ENCODE measurements around the gene TBCK. TPM values are rescaled to one million over a fixed set of nuclear protein-coding genes. Genes with fewer than 3 reads are reported as not detected.

TBCK gene
- total RNA-seq, 2 donors from 2014 or later = 31.3 to 46.1 TPM

DNA sequence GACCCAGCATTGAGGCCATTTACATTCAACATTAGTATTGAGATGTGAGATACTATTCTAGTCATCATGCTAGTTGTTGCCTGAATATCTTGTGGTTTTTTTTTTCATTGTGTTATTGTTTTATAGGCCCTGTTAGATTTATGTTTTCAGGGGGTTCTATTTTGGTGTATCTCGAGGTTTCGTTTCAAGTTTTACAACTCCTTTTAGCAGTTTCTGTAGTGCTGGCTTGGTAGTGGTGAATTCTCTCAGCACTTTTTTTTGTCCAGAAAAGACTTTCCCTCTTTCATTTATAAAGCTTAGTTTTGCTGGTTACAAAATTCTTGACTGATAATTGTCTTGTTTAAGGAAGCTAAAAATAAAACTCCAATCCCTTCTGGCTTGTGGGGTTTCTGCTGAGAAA, 305.2 kb downstream of the TBCK start:
- Mint-ChIP-seq H3K9me3 (peaks cover 27% of the 10 kb centered on the region), H3K4me1 (ENCODE audit: low read depth in 2 of 2) (no peaks in the 10 kb centered on the region), H3K36me3 (peaks cover 21% of the 10 kb centered on the region), H3K4me3 (no peak overlapping the region), H3K27ac (no peak overlapping the region), H3K27me3 (no peaks in the 10 kb centered on the region)
- no peak for ATAC-seq
- DNase-seq (ENCODE audit: low spot score) = no peak

DNA sequence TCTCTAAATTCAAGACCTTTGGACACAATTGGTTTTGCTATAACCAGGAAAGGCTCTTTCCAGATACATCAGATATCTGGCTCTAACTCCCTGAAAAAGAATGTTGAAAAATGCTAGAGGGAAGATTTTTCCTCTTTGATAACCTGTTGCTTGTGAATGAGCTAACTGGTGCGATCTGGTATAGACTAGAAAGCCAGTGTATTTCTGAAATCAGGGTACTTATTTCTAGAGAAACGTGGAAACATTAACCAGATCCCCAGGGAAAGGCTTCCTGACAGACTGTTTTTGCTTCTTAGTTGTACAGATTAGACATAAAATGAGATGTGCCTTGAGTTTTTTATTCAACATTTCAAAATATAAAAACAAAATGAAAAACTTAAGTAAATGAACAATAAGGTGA, 313.0 kb downstream of the TBCK start:
- Mint-ChIP-seq H3K27ac (no peak overlapping the region), H3K9me3 (peaks cover 8% of the 10 kb centered on the region), H3K36me3 (no peaks in the 10 kb centered on the region), H3K4me3 (no peak overlapping the region), H3K4me1 (ENCODE audit: low read depth in 2 of 2) (no peaks in the 10 kb centered on the region), H3K27me3 (no peaks in the 10 kb centered on the region)
- ATAC-seq = no peak
- DNase-seq (ENCODE audit: low spot score) = no peak

DNA sequence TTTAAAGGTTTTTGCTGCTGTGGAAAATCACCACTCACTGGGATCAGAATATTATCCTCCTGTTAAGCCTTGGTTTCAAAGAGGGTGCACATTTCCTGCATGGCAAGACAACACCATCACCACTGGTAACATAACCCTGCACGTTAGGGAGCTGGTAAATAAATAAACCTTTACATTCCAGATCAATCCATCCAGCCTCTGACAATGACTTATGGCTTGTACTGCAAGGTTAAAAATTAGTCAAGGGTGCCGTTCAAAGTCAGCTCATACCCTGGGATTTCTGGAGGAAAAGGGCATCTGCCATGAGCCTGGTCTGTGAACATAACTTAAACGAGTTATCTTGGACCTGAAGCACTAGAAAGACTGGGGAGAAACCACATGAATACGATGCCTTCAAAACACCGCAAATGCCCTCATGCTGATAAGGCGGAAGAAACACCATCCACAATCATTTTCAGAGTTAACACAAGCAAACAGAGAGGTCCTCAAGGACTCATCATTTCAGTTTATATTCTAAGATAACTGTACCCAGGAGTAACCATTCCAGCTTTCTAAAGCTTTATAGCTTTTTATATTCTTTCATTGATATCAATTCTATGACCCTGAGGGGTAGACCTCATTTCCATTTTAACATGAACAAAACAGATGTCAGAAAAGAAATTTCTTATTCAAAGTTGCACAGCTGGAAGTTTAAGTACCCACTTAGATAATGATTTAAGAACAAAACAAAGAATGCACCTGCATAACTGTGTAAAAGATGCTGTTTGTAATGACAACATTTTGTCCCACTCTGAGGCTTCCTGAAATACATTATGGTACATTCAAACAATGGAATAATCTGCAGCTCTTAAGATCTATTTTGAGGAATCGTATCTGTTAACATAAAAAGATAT, 317.6 kb downstream of the TBCK start:
- no peaks in the 10 kb centered on the region for H3K4me1 Mint-ChIP-seq (ENCODE audit: low read depth in 2 of 2)
- no peaks in the 10 kb centered on the region for H3K36me3 Mint-ChIP-seq
- no peaks in the 10 kb centered on the region for H3K27me3 Mint-ChIP-seq
- no peak overlapping the region for H3K27ac Mint-ChIP-seq
- ATAC-seq (no peak), DNase-seq (ENCODE audit: low spot score) (no peak)
- no peak overlapping the region for H3K4me3 Mint-ChIP-seq
- peaks cover 11% of the 10 kb centered on the region for H3K9me3 Mint-ChIP-seq

DNA sequence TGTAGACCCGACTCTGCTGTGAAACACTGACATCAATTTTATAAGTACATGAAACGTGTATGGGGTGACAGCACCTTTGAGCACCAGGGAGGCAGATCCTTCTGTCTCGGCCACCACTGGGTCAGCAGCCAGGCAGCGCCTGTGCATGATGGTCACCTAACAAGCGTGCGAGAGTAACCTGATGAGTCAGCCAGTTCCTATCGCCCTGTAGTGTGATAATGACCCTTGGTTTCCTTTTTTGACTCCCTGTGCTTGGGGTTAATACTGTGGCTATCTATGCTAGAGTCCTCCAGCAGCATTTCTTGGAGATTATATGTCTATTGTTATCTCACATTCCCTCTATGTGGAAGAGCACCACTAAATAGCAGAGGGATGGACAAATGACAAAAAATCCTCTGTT, 319.2 kb downstream of the TBCK start:
- Mint-ChIP-seq H3K4me1 (ENCODE audit: low read depth in 2 of 2) (no peaks in the 10 kb centered on the region), H3K9me3 (peaks cover 11% of the 10 kb centered on the region), H3K36me3 (no peaks in the 10 kb centered on the region), H3K27me3 (no peaks in the 10 kb centered on the region), H3K4me3 (no peak overlapping the region), H3K27ac (no peak overlapping the region)
- ATAC-seq (no peak), DNase-seq (ENCODE audit: low spot score) (no peak)

DNA sequence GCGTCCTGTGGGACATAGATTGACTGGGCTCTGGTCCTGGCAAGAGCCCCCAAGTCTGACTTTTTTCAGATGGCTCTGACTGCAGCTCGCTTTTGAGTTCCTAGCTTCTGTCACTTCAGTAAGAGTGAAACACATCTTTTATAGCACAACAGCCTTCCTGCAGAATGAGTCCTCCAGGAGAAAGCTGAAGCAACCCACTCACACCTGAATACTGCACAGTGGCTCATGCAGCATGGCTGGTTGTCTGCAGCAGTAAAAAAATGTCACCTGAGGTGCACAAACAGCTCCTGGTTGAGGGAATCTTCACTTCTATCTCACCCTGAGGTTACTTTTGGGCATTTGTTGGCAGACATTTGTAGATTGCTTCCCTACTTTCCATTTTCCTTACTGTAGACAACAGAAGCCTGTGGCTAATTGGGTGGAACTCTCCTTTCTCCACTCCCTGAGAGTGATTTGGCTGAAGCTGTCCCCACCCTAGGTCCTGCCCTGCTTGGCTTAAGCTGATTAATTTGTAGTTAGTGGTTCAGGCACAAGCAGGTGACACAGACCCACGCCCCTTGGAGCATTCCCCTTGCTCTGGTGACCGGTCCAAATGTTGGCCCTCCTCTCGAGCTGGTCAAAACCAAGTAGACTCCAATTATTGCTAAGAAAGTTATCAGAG, 321.0 kb downstream of the TBCK start:
- Mint-ChIP-seq H3K4me3 (no peak overlapping the region), H3K4me1 (ENCODE audit: low read depth in 2 of 2) (no peaks in the 10 kb centered on the region), H3K9me3 (peaks cover 8% of the 10 kb centered on the region), H3K36me3 (no peaks in the 10 kb centered on the region), H3K27ac (no peak overlapping the region), H3K27me3 (no peaks in the 10 kb centered on the region)
- ATAC-seq (no peak), DNase-seq (ENCODE audit: low spot score) (no peak)

DNA sequence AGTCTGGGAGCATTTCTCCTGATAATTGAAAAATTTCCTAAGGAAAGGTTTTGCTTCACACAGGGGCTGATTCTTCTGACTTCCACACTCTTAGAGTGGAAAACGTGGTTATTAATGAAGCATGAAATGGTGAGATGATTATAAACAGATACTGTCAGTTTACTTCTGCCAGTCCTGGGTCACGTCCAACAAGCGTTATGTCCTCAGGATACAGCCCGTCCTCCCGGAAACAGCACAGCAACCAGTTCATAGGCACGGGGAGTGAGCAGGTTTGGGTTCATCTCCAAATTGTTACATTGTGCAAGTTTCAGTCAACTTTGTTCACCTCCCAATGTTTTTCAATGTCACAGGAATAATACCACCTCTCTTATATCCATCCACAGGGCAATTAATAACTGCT, 321.9 kb downstream of the TBCK start:
- DNase-seq (ENCODE audit: low spot score) = no peak
- no peak for ATAC-seq
- no peak overlapping the region for H3K27ac Mint-ChIP-seq
- no peaks in the 10 kb centered on the region for H3K27me3 Mint-ChIP-seq
- no peaks in the 10 kb centered on the region for H3K36me3 Mint-ChIP-seq
- no peak overlapping the region for H3K4me3 Mint-ChIP-seq
- H3K9me3 Mint-ChIP-seq = peaks cover 5% of the 10 kb centered on the region
- H3K4me1 Mint-ChIP-seq (ENCODE audit: low read depth in 2 of 2) = no peaks in the 10 kb centered on the region

DNA sequence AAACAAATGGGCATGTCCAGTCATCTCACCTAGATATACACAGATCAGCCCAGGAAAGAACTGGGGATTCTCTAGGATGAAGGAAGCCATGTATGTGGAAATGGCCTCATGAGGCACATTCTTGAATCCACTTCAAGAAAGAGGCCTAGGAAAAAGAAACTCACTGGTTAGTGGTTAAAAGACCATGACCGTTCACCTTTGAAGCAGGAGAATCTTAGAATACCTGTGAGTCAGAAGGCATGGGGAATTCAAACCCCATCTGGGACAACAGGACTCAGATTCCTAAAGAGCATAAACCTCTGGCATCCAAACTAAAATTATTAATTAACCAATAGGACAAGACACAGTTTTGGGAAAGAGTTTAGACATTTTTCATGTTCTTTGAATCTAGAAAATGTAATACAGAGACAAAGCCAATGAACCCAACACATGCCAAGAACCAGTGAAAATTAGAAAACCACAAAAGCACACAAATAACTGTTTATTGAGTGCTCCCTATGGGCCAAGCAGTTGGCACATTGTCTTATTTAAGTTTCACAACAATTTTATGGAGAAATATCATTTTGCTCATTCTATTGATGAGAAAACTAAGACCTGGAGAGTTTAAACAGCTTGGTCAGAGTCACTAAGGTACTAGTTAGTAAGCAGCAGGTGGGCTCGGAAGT, 323.2 kb downstream of the TBCK start:
- Mint-ChIP-seq H3K4me3 (no peak overlapping the region), H3K36me3 (no peaks in the 10 kb centered on the region), H3K4me1 (ENCODE audit: low read depth in 2 of 2) (no peaks in the 10 kb centered on the region), H3K27me3 (no peaks in the 10 kb centered on the region), H3K9me3 (peaks cover 5% of the 10 kb centered on the region), H3K27ac (no peak overlapping the region)
- ATAC-seq (no peak), DNase-seq (ENCODE audit: low spot score) (no peak)

DNA sequence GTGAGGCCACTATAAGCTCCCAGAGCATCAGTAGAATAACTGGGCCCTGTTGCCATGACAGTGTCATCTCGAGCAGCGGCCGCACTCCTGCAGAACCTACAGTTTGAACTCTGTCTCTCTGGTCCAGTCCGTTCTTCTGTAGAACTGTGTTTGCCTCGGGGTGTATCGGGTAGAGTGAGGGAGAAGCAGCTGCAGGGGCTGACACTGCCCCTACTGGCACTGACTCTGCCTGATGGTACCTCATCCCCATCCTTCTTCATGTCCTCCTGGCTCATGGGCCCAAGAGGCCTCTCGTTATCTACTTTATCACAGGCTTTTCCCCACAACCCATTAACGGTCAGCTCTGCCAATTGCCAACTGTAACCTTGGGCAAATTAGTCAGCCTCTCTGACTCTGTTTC, 324.3 kb downstream of the TBCK start:
- Mint-ChIP-seq H3K27me3 (no peaks in the 10 kb centered on the region), H3K9me3 (no peaks in the 10 kb centered on the region), H3K4me3 (no peak overlapping the region), H3K27ac (no peak overlapping the region), H3K4me1 (ENCODE audit: low read depth in 2 of 2) (no peaks in the 10 kb centered on the region), H3K36me3 (no peaks in the 10 kb centered on the region)
- DNase-seq (ENCODE audit: low spot score) (no peak), ATAC-seq (no peak)

Other genes with a start within 250 kb of the TBCK start
- 10 to 100 TPM; 51.0 to 54.4 TPM for gene AIMP1, start 341 bp upstream of the TBCK start, total RNA-seq
- not detected for gene GIMD1, start 52.6 kb upstream of the TBCK start, total RNA-seq